GM13977 (cell line): ENCODE results near the gene CCDC154.

Experiments
- DNase-seq: peaks from one replicate; pipeline ENCODE4 v3.0.0; 2012; ENCODE audit warnings: low spot score
- in situ Hi-C: fragments of 300-500 bp; cut with MboI; formaldehyde crosslinking; loops from one replicate; pipeline ENCODE4 v1.12.0; 2022; ENCODE audit warnings: low sequenced_read_pairs, low pct_unique_long_range_greater_than_20kb, mixed read lengths, inconsistent platforms; ENCODE audit not compliant: unreplicated experiment
- TF ChIP-seq, protein P1 (sequence below): IDR thresholded peaks from 2 replicates; pipeline ENCODE4 v1.5.1; 2012; ENCODE audit warnings: mild to moderate bottlenecking, control low read depth; ENCODE audit not compliant: insufficient read depth; ENCODE audit errors: extremely low read depth, missing control alignments

CCDC154 gene

DNA sequence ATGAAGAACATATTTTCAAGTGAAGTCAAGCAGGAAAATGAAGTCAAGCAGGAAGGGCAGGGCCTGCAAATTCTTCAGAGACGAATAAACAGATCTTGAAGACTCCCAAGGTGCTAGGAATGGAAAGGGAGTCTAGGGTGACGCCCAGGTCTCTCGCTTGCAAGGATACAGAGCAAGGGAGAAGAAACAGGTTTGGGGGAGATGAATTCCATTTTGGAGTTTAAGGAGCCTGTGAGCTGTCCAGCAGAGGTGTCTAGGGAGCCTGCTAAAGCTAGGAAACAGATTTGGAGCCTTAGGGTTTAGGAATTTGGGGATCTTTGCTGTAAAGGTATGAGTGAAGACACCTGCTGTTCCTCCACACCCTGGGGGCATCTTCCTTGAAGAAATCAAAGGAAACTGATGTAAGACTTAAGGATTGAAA, 27.8 kb downstream of the CCDC154 start:
- in situ Hi-C loops = no loop called here
- no peak for DNase-seq
- TF ChIP-seq, protein P1, sequence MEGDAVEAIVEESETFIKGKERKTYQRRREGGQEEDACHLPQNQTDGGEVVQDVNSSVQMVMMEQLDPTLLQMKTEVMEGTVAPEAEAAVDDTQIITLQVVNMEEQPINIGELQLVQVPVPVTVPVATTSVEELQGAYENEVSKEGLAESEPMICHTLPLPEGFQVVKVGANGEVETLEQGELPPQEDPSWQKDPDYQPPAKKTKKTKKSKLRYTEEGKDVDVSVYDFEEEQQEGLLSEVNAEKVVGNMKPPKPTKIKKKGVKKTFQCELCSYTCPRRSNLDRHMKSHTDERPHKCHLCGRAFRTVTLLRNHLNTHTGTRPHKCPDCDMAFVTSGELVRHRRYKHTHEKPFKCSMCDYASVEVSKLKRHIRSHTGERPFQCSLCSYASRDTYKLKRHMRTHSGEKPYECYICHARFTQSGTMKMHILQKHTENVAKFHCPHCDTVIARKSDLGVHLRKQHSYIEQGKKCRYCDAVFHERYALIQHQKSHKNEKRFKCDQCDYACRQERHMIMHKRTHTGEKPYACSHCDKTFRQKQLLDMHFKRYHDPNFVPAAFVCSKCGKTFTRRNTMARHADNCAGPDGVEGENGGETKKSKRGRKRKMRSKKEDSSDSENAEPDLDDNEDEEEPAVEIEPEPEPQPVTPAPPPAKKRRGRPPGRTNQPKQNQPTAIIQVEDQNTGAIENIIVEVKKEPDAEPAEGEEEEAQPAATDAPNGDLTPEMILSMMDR = no peak

DNA sequence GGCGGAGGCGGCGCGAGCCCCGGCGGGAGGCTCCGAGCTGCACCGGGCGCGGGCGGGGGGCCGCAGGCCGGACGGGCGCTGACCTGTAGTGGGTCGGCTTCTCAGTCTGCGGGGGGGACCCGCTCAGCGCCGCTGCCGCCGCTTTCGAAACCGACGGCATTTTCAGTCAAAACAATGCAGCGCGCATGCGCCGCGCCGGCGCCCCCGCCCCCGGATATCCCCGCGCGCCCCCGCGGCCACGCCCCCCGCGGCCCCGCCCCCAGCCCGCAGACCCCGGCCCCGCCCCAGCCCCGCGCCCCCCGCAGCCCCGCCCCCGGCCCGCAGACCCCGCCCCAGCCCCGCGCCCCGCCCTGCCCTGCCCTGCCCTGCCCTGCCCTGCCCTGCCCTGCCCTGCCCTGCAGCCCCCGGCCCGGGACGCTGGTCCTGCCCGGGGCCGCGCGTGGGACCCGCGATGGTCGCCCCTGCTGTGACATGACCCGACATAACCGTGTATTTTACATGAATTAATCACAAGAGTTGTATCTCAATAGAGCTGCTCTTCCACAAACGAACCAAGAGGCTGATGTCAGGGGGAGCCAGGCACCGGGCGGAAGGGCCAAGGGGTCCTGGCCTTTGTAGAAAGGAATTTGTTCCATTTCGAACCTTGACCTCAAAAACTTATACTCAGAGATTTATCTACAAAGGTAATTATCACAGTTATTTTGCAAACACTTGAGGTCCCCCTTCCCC, 29.7 kb downstream of the CCDC154 start, which contains the start of gene UNKL:
Gene UNKL, minus strand, starts transcription at position 173 of the 729 bp plus-strand sequence. Its CDS starts 13 bp downstream, at position 160.
- in situ Hi-C loops = no loop called here
- peak; percentile 96 for DNase-seq
- TF ChIP-seq, protein P1 = no peak

DNA sequence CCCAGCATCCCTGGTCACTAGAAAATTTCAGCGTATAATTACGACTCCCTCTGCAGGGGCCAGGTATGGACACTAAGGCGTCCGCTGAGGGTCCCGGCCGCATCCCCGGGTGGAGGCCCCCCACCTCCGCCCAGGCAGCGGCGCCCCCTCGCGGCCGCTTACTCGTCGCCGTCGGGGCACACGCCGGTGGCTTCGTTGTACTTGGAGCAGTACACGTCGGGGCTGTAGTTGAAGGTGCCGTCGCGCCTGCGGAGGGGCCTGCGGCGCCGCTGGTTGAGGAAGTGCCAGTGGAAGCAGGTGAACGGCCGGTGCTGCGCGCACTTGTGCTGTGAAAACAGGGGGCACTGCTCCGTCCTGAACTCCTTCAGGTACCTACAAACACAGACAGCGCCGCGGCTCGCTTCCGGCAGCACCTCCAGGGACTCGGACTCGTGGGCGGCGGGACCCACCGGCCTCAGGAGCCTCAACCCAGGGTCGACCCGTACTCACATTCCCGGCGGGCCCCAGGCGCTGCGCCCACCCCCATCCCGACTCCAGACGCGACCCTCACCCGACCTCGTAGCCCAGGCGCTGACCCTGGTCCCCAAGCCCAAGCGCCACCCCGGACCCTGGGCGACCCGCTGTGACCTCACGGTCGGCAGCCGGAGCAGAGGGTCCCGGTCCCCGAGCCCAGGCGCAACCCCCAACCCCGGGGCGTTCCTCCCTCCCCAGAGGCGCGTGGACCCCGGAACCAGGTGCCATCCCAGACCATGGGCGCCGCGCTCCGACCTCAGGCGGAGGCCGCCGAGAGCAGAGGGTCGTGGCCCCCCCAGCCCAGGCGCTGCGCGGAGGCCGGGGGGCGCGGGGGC, 30.4 kb downstream of the CCDC154 start:
- in situ Hi-C loops = no loop called here
- peak; percentile 81 for DNase-seq
- TF ChIP-seq, protein P1 = peak; percentile 83

DNA sequence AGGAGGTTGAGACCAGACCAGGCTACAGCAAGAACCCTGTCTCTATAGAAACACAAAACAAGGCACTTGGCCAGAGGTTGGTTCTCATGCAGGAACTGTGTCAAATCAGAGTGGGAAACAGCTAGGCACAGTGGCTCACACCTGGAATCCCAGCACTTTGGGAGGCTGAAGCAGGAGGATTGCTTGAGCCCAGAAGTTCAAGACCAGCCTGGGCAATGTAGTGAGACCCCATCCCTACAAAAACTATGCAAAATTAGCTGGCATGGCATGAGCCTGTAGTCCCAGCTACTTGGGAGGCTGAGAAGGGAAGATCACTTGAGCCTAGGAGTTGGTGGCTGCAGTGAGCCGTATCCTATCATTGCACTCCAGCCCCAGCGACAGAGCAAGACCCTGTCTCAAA, 31.5 kb downstream of the CCDC154 start:
- TF ChIP-seq, protein P1 = no peak
- no peak for DNase-seq
- in situ Hi-C loops = no loop called here

DNA sequence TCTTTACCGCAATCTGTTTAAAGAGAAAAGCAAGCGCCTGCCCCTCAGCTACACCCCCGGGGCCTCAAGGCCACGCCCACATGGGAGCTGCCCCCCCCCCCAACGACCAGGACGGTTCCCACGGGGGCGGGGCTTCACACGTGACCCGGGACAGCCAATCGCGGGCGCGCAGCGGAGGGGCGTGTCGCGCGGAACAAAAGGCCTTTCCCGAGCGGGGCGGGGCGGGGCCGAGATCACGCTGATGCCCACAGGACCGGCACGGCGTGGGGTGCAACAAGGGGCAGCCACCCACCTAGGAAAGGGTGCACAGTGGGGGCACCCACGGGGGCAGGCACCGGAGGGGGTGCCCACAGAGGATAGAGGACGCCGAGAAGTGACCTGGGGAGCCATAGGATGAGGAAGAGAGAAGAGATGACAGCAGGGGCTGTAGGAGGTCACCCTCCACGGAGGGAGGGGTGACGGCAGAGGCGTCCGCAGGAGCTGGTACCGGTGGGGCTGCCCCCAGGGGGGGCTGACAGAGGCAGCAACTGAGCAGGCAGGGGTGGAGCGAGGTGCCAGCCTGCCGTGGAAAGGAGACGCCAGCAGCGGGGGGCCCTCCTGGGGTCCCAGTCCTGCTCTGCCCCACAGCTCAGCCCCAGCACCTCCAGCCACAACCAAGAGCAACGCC, 36.1 kb downstream of the CCDC154 start:
- in situ Hi-C loops = no loop called here
- peak; percentile 96 for DNase-seq
- TF ChIP-seq, protein P1 = no peak

DNA sequence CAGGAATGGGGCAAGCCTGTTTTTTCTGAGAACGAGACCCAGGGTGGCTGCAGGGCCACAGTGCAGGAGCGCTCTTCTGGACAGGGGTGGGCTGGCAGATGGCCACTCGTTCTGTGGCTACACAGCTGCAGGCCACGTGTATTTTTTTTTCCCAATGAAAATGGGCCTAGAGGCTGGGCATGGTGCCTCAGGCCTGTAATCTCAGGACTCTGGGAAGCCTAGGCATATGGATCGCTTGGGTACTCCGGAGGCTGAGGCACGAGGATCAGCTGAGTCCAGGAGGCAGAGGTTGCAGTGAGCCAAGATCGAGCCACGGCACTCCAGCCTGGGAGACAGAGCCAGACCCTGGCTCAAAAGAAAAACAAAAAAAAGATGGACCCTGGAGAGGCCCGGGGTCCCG, 36.6 kb downstream of the CCDC154 start:
- DNase-seq = no peak
- TF ChIP-seq, protein P1 = no peak
- in situ Hi-C loops = no loop called here
